Kidney (tissue), 14 donors: Measurements from ENCODE around the gene MTA2. TPM values are rescaled to one million over a fixed set of nuclear protein-coding genes. Genes with fewer than 3 reads are reported as not detected.
A peak's percentile ranks its signal among the peaks of the same experiment; 100 is the strongest.

ENCODE experiments used
- DNase-seq, 5 donors: peaks; one replicate each; pipeline ENCODE4 v3.0.0-alpha.2; 2013 to 2020
- FAIRE-seq: peaks from 2 replicates; lab custom pipeline; 2012; peaks lifted over from hg19 to GRCh38; lab: Jason Lieb, UNC
- H3K27ac ChIP-seq, 2 donors: one replicate each; pipeline ENCODE4 v1.7.0; 2013; ENCODE audit warnings: low read depth in 2 of 2, low read length in 2 of 2, inconsistent platforms in 1 of 2
- H3K27me3 ChIP-seq: one replicate; pipeline ENCODE4 v1.7.1; 2013; ENCODE audit warnings: low read length, inconsistent platforms; ENCODE audit not compliant: control insufficient read depth, insufficient read depth
- H3K36me3 ChIP-seq, 3 donors: one replicate each; pipeline versions ENCODE4 v1.7.0 to v1.7.1; 2013; ENCODE audit warnings: low read length in 3 of 3, control low read depth in 1 of 3, inconsistent platforms in 1 of 3; ENCODE audit not compliant: insufficient read depth in 3 of 3, control insufficient read depth in 2 of 3
- H3K4me1 ChIP-seq, 3 donors: one replicate each; pipeline versions ENCODE4 v1.7.0 to v1.7.1; 2013; ENCODE audit warnings: low read length in 3 of 3, inconsistent platforms in 1 of 3, low read depth in 1 of 3; ENCODE audit not compliant: control insufficient read depth in 2 of 3, insufficient read depth in 2 of 3
- H3K4me3 ChIP-seq, 3 donors: one replicate each; pipeline versions ENCODE4 v1.7.0 to v1.8.1; 2013; ENCODE audit warnings: low read length in 3 of 3, control low read depth in 1 of 3, inconsistent platforms in 1 of 3
- H3K9ac ChIP-seq, 3 donors: one replicate each; pipeline versions ENCODE4 v1.7.0 to v1.7.1; 2013; ENCODE audit warnings: low read length in 3 of 3, control low read depth in 1 of 3, inconsistent platforms in 1 of 3
- H3K9me3 ChIP-seq, 3 donors: one replicate each; pipeline versions ENCODE4 v1.7.0 to v1.7.1; 2013; ENCODE audit warnings: low read length in 3 of 3, control low read depth in 1 of 3, inconsistent platforms in 1 of 3; ENCODE audit not compliant: control insufficient read depth in 2 of 3, insufficient read depth in 1 of 3
- intact Hi-C: fragments of 100-400 bp; cut with DNase I; formaldehyde crosslinking; loops from one replicate; pipeline ENCODE4 v1.11.1; 2022
- polyA plus RNA-seq: library from polyadenylated mRNA; stranded (reverse); fragments of 350-450 nt; fragmentation: Illumina TruSeq; extraction: RNeasy Lipid Tissue Mini Kit (QIAGEN cat#74804); gene quantifications from one replicate; pipeline ENCODE4 v1.2.3, GENCODE V29; 2014; ENCODE audit warnings: low read depth, low replicate concordance; ENCODE audit not compliant: insufficient read depth
- total RNA-seq: library from RNA; stranded (reverse); fragmentation: NEBNext Ultra II Directional; extraction: Animal tissue kit (Norgen Biotek cat#: 25700); gene quantifications from one replicate; pipeline ENCODE4 v1.2.1, GENCODE V29; 2021
- TF ChIP-seq, protein P1 (sequence below): IDR thresholded peaks from 3 replicates; pipeline ENCODE4 v1.5.1; 2012; ENCODE audit warnings: mild to moderate bottlenecking, moderate library complexity, borderline replicate concordance; ENCODE audit not compliant: insufficient read depth; ENCODE audit errors: extremely low read depth
- donor health status: control.
- donor health status: control.
- donor health status: control.
- donor health status: control.
- donor health status: control.
- donor health status: DM: yes; HTN: yes; CAD: no.
- donor health status: Normal renal cell carcinoma (clear cell type).

MTA2 gene
- total and polyA plus RNA-seq, 2 donors from 2014 or later: 34.4 to 71.8 TPM

DNA sequence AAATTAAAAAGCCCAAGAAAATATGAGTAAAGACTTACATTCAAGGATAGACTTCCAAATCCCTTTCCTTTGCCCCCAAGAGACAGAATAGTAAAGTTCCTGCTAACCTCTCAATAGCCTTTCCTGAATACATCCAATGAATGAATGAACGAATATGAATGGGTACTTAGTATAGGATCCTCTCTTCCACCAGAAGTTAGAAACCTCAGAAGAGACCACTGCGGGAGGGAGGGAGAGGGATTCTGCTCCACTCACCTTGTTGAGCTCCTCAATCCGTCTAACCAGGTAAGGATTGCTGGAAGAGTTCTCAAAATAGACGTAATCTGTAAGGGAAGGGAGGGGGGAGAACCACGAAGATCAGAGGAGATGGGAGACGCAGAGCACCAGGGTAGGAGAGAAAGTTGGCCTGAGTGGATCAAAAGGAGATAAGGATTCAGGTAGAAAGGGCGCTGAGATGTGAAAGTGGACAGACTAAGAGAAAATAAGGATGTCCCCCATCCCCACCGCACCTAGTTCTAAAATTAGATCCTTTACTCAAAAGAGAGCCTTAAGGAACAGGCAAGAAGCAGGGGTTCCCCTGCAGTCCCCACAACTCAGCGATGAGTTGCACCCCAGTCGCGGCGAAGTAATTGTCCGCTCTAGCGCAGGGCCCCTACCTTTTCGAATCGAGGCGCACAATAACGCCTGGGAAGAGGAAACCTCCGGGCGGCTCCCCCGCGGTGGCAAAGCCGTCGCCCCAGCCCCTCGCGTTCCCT, 1.1 kb downstream of the MTA2 start:
- Histone ChIP-seq H3K27ac (peak overlapping the region; percentile 91 to 93), H3K36me3 (peaks cover 8 to 32% (median 29%) of the 10 kb centered on the region in 3 donors), H3K9me3 (no peaks in the 10 kb centered on the region)

DNA sequence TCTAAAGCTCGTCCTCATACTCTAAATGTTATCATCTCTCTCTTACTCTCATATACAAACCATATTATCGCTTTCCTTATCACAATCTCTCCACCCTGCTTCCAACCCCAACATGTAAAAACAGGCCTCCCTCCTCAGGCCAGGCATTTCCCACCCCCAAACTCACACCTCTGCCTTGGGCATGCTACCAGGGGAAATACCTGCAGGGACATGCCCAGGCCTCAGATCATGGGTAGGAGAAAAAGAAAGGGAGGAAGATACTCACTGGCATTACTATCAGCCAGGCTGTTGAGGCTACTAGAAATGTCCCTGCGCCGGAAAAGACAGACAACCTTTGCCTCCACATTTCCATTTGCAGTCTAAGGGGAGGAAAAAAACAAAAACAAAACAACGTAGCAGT, 1.8 kb downstream of the MTA2 start:
- Histone ChIP-seq H3K4me1 (peaks cover 5 to 18% (median 17%) of the 10 kb centered on the region in 3 donors), H3K9ac (peak overlapping the region; percentile 8 to 74 (median 74)), H3K36me3 (peaks cover 8 to 35% (median 34%) of the 10 kb centered on the region in 3 donors), H3K4me3 (peak overlapping the region; percentile 5 to 77 (median 64)), H3K27ac (no peak overlapping the region), H3K27me3 (no peaks in the 10 kb centered on the region), H3K9me3 (no peaks in the 10 kb centered on the region)
- FAIRE-seq: no peak
- peak in 1 of 5 donors; percentile 35 for DNase-seq
- intact Hi-C loops: no loop called here
- TF ChIP-seq, protein P1, sequence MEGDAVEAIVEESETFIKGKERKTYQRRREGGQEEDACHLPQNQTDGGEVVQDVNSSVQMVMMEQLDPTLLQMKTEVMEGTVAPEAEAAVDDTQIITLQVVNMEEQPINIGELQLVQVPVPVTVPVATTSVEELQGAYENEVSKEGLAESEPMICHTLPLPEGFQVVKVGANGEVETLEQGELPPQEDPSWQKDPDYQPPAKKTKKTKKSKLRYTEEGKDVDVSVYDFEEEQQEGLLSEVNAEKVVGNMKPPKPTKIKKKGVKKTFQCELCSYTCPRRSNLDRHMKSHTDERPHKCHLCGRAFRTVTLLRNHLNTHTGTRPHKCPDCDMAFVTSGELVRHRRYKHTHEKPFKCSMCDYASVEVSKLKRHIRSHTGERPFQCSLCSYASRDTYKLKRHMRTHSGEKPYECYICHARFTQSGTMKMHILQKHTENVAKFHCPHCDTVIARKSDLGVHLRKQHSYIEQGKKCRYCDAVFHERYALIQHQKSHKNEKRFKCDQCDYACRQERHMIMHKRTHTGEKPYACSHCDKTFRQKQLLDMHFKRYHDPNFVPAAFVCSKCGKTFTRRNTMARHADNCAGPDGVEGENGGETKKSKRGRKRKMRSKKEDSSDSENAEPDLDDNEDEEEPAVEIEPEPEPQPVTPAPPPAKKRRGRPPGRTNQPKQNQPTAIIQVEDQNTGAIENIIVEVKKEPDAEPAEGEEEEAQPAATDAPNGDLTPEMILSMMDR: no peak

More for the DNA sequence above, 1.1 kb downstream of the MTA2 start:
- TF ChIP-seq, protein P1: no peak
- H3K4me1 ChIP-seq: peaks cover 5 to 18% (median 17%) of the 10 kb centered on the region in 3 donors
- intact Hi-C loops: no loop called here
- no peak for FAIRE-seq
- peak overlapping the region; percentile 64 to 77 (median 70) for H3K4me3 ChIP-seq
- H3K27me3 ChIP-seq: no peaks in the 10 kb centered on the region
- DNase-seq: peak in 2 of 5 donors; percentile 23 to 30
- H3K9ac ChIP-seq: peak overlapping the region; percentile 74 to 79 (median 74)

DNA sequence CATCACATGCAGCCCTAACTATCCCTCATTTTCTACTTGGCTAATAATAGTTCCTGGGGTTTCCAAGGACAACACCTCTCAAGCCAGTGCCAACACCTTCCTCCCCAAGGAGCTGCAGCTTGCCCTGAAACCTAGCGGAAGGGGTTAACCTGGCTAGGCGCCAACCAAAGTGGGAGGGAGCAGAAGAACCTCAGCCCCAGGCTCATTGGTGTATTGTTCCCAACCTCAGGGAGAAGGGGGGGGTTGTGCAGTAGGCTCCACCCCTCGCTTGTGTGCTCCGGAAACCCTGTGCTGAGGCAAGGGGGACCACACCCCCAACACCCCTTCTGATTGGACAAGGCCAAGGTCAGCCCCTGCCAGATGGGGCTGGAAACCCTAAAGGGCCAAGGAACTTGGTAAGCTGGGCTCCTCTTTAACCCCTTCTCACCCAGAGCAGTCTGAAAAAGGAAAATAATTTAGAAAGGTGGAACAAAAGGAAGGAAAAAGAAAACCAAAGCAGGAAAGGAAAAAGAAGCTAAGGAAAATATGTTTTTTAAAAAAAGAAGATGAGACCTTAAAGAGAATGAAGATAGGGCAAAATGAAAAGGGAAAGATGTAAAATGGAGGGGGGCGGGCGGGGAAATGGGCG, 2.5 kb downstream of the MTA2 start:
- intact Hi-C loops: no loop called here
- DNase-seq (peak; percentile 96 to 98 (median 97)), FAIRE-seq (no peak)
- Histone ChIP-seq H3K4me1 (peaks cover 5 to 18% (median 17%) of the 10 kb centered on the region in 3 donors), H3K9ac (no peak overlapping the region), H3K36me3 (peaks cover 8 to 40% (median 38%) of the 10 kb centered on the region in 3 donors), H3K4me3 (peak overlapping the region in 2 of 3 donors; percentile 16 to 77), H3K27me3 (no peaks in the 10 kb centered on the region), H3K27ac (peak overlapping the region in 1 of 2 donors; percentile 23), H3K9me3 (no peaks in the 10 kb centered on the region)
- TF ChIP-seq, protein P1: no peak
